ENCODE measurements around the gene ZNF784. TPM values are rescaled to one million over a fixed set of nuclear protein-coding genes. Genes with fewer than 3 reads are reported as not detected.

Gene ZNF784
- total and polyA plus RNA-seq, 2 of the 4 experiments (the other 2 are of a cell fraction) = 2.5 to 3.7 TPM

DNA sequence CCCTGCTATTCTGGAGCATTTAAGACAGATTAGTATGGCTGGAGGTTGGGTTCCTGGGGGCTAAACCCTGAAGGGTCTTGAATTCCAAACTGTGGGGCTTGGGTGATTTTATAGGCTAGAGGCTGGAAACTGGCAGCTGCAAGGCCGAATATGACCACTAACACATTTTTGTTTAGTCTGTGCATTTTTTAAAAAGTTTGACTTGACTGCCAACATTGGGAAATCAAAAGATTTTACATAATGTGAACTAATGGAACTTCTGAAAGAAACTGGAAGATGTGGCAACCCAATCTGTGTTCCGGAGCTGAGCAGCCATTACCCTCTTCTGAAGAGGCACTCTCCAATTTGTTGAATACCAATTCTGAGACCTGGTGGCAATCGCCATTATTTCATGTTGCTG lies 5.1 kb downstream of the ZNF784 start:
- H2BK20ac ChIP-seq (ENCODE audit: low read depth, low read length) = no peak overlapping the region
- no peak overlapping the region for H3K18ac ChIP-seq (ENCODE audit: low read depth, low read length)
- H4K5ac ChIP-seq (ENCODE audit: low read depth, low read length) = no peak overlapping the region
- in situ Hi-C loops (cut with MboI; ENCODE audit: low sequenced_read_pairs) = no loop called here
- H3K36me3 ChIP-seq (ENCODE audit: control insufficient read depth, insufficient read depth, low read length) = peaks cover 39% of the 10 kb centered on the region
- peak; percentile 40 for ATAC-seq (ENCODE audit: low read depth)
- no peak overlapping the region for H4K91ac ChIP-seq (ENCODE audit: insufficient read depth, low read depth, low read length)
- no peak overlapping the region for H4K8ac ChIP-seq (ENCODE audit: low read depth in 2 of 2, low read length in 2 of 2)
- H2AFZ ChIP-seq (replicated peaks; ENCODE audit: low read length, poor library complexity) = no peak overlapping the region
- H2BK15ac ChIP-seq (ENCODE audit: low read depth, low read length) = no peak overlapping the region
- dilution Hi-C loops (cut with HindIII; ENCODE audit: low sequenced_read_pairs, unreplicated experiment) = no loop called here
- intact Hi-C loops (cut with micrococcal nuclease) = no loop called here
- WGBS, 2 experiments (ENCODE audit: extremely low coverage in 2 of 2, insufficient read length in 1 of 2) = 67% methylated on average over 1 of the region's 3 CpGs; no CpG with 5 or more reads in 1 of the 2 experiments
- POLR2A ChIA-PET (ENCODE audit: unreplicated experiment) = no interaction called here
- no TSS peak for BruUV-seq (replicated peaks)
- H3K27me3 ChIP-seq (ENCODE audit: control insufficient read depth, insufficient read depth, low read length) = no peaks in the 10 kb centered on the region
- H3K56ac ChIP-seq (ENCODE audit: extremely low read depth, insufficient read depth, low read length) = no peak overlapping the region
- H3K4me1 ChIP-seq (ENCODE audit: control insufficient read depth, insufficient read depth, low read length) = peaks cover 13% of the 10 kb centered on the region
- no peak overlapping the region for H3K23ac ChIP-seq (ENCODE audit: low read depth, low read length)
- no peak overlapping the region for H3K14ac ChIP-seq (replicated peaks; ENCODE audit: low read depth, low read length)
- CTCF ChIA-PET = interaction anchor here (0.6 to 2.4 kb wide), 5 partner anchors 12 to 116 kb away, joined by 4 to 11 read pairs (median 4); partner anchors contain the start of gene ZNF865
- peaks cover 17% of the 10 kb centered on the region; the same call in 1 of the 2 replicates for H4K20me1 ChIP-seq (ENCODE audit: insufficient read depth, low read length)
- no peak overlapping the region for H2AK9ac ChIP-seq (replicated peaks; ENCODE audit: low read depth, low read length, poor library complexity)
- H2AK5ac ChIP-seq (ENCODE audit: low read depth, low read length) = no peak overlapping the region
- H3K9ac ChIP-seq (ENCODE audit: low read depth, low read length) = no peak overlapping the region
- H3K9me3 ChIP-seq (ENCODE audit: control insufficient read depth, insufficient read depth, low read length) = no peaks in the 10 kb centered on the region
- peak; percentile 61 for DNase-seq
- peak overlapping the region; percentile 57; the same call in 1 of the 2 replicates for H3K4me2 ChIP-seq (ENCODE audit: low read depth, low read length)
- no peak overlapping the region for H3K4me3 ChIP-seq (ENCODE audit: insufficient read depth, low read depth, low read length)
- H3K27ac ChIP-seq (ENCODE audit: insufficient read depth, low read length) = peak overlapping the region; percentile 14; the same call in 1 of the 2 replicates
- no peak overlapping the region for H3K4ac ChIP-seq (ENCODE audit: low read depth, low read length)
- peaks cover 15% of the 10 kb centered on the region; the same call in 1 of the 2 replicates for H3K9me1 ChIP-seq (ENCODE audit: insufficient read depth, low read length)
- no peak overlapping the region for H2BK120ac ChIP-seq (ENCODE audit: low read depth, low read length)
- H2BK5ac ChIP-seq (ENCODE audit: low read depth, low read length, poor library complexity, severe bottlenecking) = no peak overlapping the region
- peaks cover 15 to 48% of the 10 kb centered on the region in 2 experiments for H3K79me1 ChIP-seq (ENCODE audit: low read depth in 1 of 2, low read length in 2 of 2)
- TF ChIP-seq MXI1 (IDR thresholded peaks at IDR 0.05; ENCODE audit: borderline replicate concordance, low read depth, low read length) (no peak), FOS (IDR thresholded peaks at IDR 0.05; ENCODE audit: low read depth, low read length) (no peak), CEBPB (IDR thresholded peaks at IDR 0.05; ENCODE audit: low read depth, low read length) (peak; percentile 81)

All from IMR-90 (cell line).